GM18498 (cell line): ENCODE results near the gene SMYD1.

Experiments
- ATAC-seq: cut with Tn5 transposase; IDR thresholded peaks from one replicate; pipeline ENCODE4 v1.9.1; 2021; ENCODE audit warnings: mild to moderate bottlenecking, moderate library complexity; ENCODE audit not compliant: unreplicated experiment

Gene SMYD1

GRCh38 chr2:88086401-88086800 lies 18.8 kb downstream of the SMYD1 start:
- no peak for ATAC-seq

GRCh38 chr2:88087073-88087472 lies 19.4 kb downstream of the SMYD1 start:
- no peak for ATAC-seq

- ATAC-seq = no peak
Measured at GRCh38 chr2:88087763-88088162, 20.1 kb downstream of the SMYD1 start.

GRCh38 chr2:88088999-88089398 lies 21.4 kb downstream of the SMYD1 start:
- no peak for ATAC-seq

GRCh38 chr2:88090446-88091283 lies 23.0 kb downstream of the SMYD1 start:
- no peak for ATAC-seq

- ATAC-seq = no peak
Measured at GRCh38 chr2:88091943-88092342, 24.3 kb downstream of the SMYD1 start.

GRCh38 chr2:88092773-88093172 lies 25.1 kb downstream of the SMYD1 start:
- no peak for ATAC-seq

GRCh38 chr2:88095022-88095421 lies 27.4 kb downstream of the SMYD1 start:
- ATAC-seq = no peak

- no peak for ATAC-seq
Measured at GRCh38 chr2:88096708-88097107, 29.1 kb downstream of the SMYD1 start.

GRCh38 chr2:88097192-88097591 lies 29.6 kb downstream of the SMYD1 start:
- no peak for ATAC-seq

- ATAC-seq = no peak
Measured at GRCh38 chr2:88097891-88098557, 30.4 kb downstream of the SMYD1 start.

- no peak for ATAC-seq
Measured at GRCh38 chr2:88098558-88098900, 30.9 kb downstream of the SMYD1 start.

GRCh38 chr2:88099798-88100488 lies 32.3 kb downstream of the SMYD1 start:
- no peak for ATAC-seq

GRCh38 chr2:88100489-88100858 lies 32.8 kb downstream of the SMYD1 start:
- no peak for ATAC-seq

- no peak for ATAC-seq
Measured at GRCh38 chr2:88108796-88109195, 41.2 kb downstream of the SMYD1 start.

GRCh38 chr2:88110830-88111229 lies 43.2 kb downstream of the SMYD1 start:
- no peak for ATAC-seq

GRCh38 chr2:88113069-88113468 lies 45.4 kb downstream of the SMYD1 start:
- ATAC-seq = no peak

- no peak for ATAC-seq
Measured at GRCh38 chr2:88114889-88115288, 47.3 kb downstream of the SMYD1 start.

GRCh38 chr2:88115825-88116518 lies 48.3 kb downstream of the SMYD1 start:
- ATAC-seq = no peak

- ATAC-seq = no peak
Measured at GRCh38 chr2:88116669-88117432, 49.2 kb downstream of the SMYD1 start.

GRCh38 chr2:88117973-88118372 lies 50.3 kb downstream of the SMYD1 start:
- no peak for ATAC-seq
